IMR-90 (cell line): Measurements from ENCODE around the gene CLDN22. TPM values are rescaled to one million over a fixed set of nuclear protein-coding genes. Genes with fewer than 3 reads are reported as not detected.

Experiments used
- ATAC-seq: fragments of 200-7000 bp; cut with Tn5 transposase; 2 replicates; pipeline ENCODE4 v1.9.1; 2020; ENCODE audit warnings: low read depth, mild to moderate bottlenecking, moderate library complexity
- BruUV-seq: library from RNA; stranded (reverse); fragments of 400-500 nt; replicated peaks from 2 replicates; lab custom pipeline; 2021; lab: Mats Ljungman, UMichigan
- CTCF ChIA-PET: fragments of 300-600 bp; formaldehyde crosslinking; extraction: SDS; loops from one replicate; lab custom pipeline; 2021; ENCODE audit warnings: antibody characterized with exemption; lab: Yijun Ruan, JAX
- POLR2A ChIA-PET: fragments of 300-600 bp; sonication (Branson Sonifier 250); formaldehyde crosslinking; loops from one replicate; lab custom pipeline; 2022; ENCODE audit warnings: antibody characterized with exemption; ENCODE audit not compliant: unreplicated experiment; lab: Charles Lee
- DNase-seq: peaks from one replicate; pipeline ENCODE4 v3.0.0; 2013
- H2AFZ ChIP-seq: replicated peaks from 2 replicates; pipeline ENCODE3; 2013; ENCODE audit warnings: low read length, mild to moderate bottlenecking; ENCODE audit not compliant: poor library complexity
- H2AK5ac ChIP-seq: 2 replicates; pipeline ENCODE4 v1.6.1; 2013; ENCODE audit warnings: low read depth, low read length, inconsistent platforms
- H2AK9ac ChIP-seq: replicated peaks from 2 replicates; pipeline ENCODE3; 2013; ENCODE audit warnings: mild to moderate bottlenecking, low read depth, low read length, moderate library complexity; ENCODE audit not compliant: poor library complexity
- H2BK120ac ChIP-seq: 2 replicates; pipeline ENCODE4 v1.6.1; 2013; ENCODE audit warnings: low read depth, low read length, inconsistent platforms
- H2BK15ac ChIP-seq: 3 replicates; pipeline ENCODE4 v1.6.1; 2013; ENCODE audit warnings: low read depth, low read length, inconsistent platforms
- H2BK20ac ChIP-seq: 2 replicates; pipeline ENCODE4 v1.6.1; 2013; ENCODE audit warnings: low read depth, mild to moderate bottlenecking, inconsistent platforms, low read length, moderate library complexity
- H2BK5ac ChIP-seq: 2 replicates; pipeline ENCODE4 v1.6.1; 2013; ENCODE audit warnings: mild to moderate bottlenecking, low read depth, low read length, inconsistent platforms; ENCODE audit not compliant: poor library complexity, severe bottlenecking
- H3K14ac ChIP-seq: replicated peaks from 2 replicates; pipeline ENCODE4 v1.6.1; 2013; ENCODE audit warnings: low read depth, low read length, inconsistent platforms
- H3K18ac ChIP-seq: 2 replicates; pipeline ENCODE4 v1.6.1; 2013; ENCODE audit warnings: low read depth, low read length, control low read depth
- H3K23ac ChIP-seq: 2 replicates; pipeline ENCODE4 v1.6.1; 2013; ENCODE audit warnings: low read depth, low read length, inconsistent platforms
- H3K27ac ChIP-seq: 2 replicates; pipeline ENCODE4 v1.5.1; 2013; ENCODE audit warnings: mild to moderate bottlenecking, control low read depth, low read length; ENCODE audit not compliant: insufficient read depth
- H3K27me3 ChIP-seq: 2 replicates; pipeline ENCODE4 v1.6.1; 2013; ENCODE audit warnings: low read length; ENCODE audit not compliant: control insufficient read depth, insufficient read depth
- H3K36me3 ChIP-seq: 2 replicates; pipeline ENCODE4 v1.6.1; 2013; ENCODE audit warnings: low read length, mixed read lengths; ENCODE audit not compliant: control insufficient read depth, insufficient read depth
- H3K4ac ChIP-seq: 2 replicates; pipeline ENCODE4 v1.6.1; 2013; ENCODE audit warnings: low read depth, low read length, inconsistent platforms
- H3K4me1 ChIP-seq: 2 replicates; pipeline ENCODE4 v1.6.1; 2013; ENCODE audit warnings: low read length, mixed read lengths; ENCODE audit not compliant: control insufficient read depth, insufficient read depth
- H3K4me2 ChIP-seq: 2 replicates; pipeline ENCODE4 v1.6.1; 2013; ENCODE audit warnings: low read depth, mild to moderate bottlenecking, control low read depth, low read length, moderate library complexity
- H3K4me3 ChIP-seq: 2 replicates; pipeline ENCODE4 v1.5.1; 2013; ENCODE audit warnings: low read depth, mild to moderate bottlenecking, control low read depth, low read length, moderate library complexity; ENCODE audit not compliant: insufficient read depth
- H3K56ac ChIP-seq: 2 replicates; pipeline ENCODE4 v1.6.1; 2013; ENCODE audit warnings: low read length, inconsistent platforms; ENCODE audit not compliant: insufficient read depth; ENCODE audit errors: extremely low read depth
- H3K79me1 ChIP-seq, 2 experiments: 2 replicates each; pipeline ENCODE4 v1.6.1; 2013; ENCODE audit warnings: low read length in 2 of 2, inconsistent platforms in 1 of 2, low read depth in 1 of 2
- H3K9ac ChIP-seq: 2 replicates; pipeline ENCODE4 v1.6.1; 2013; ENCODE audit warnings: low read depth, low read length, control low read depth
- H3K9me1 ChIP-seq: 2 replicates; pipeline ENCODE4 v1.6.1; 2013; ENCODE audit warnings: low read length, inconsistent platforms; ENCODE audit not compliant: insufficient read depth
- H3K9me3 ChIP-seq: 2 replicates; pipeline ENCODE4 v1.6.1; 2013; ENCODE audit warnings: low read length; ENCODE audit not compliant: control insufficient read depth, insufficient read depth
- H4K20me1 ChIP-seq: 2 replicates; pipeline ENCODE4 v1.6.1; 2013; ENCODE audit warnings: low read length, inconsistent platforms; ENCODE audit not compliant: insufficient read depth
- H4K5ac ChIP-seq: 2 replicates; pipeline ENCODE4 v1.6.1; 2013; ENCODE audit warnings: mild to moderate bottlenecking, low read depth, low read length, control low read depth
- H4K8ac ChIP-seq, 2 experiments: 2 replicates each; pipeline ENCODE4 v1.6.1; 2013; ENCODE audit warnings: low read depth in 2 of 2, low read length in 2 of 2, control low read depth in 1 of 2, inconsistent platforms in 1 of 2
- H4K91ac ChIP-seq: 2 replicates; pipeline ENCODE4 v1.6.1; 2013; ENCODE audit warnings: low read depth, low read length, inconsistent platforms; ENCODE audit not compliant: insufficient read depth
- BHLHE40 ChIP-seq: fragments of 150-350 bp; IDR thresholded peaks from 2 replicates; pipeline ENCODE4 v1.6.1; 2016; ENCODE audit warnings: mild to moderate bottlenecking, low read depth, low read length
- CEBPB ChIP-seq: IDR thresholded peaks from 2 replicates; pipeline ENCODE4 v1.6.1; 2012; ENCODE audit warnings: low read depth, low read length, improper control_type of control experiment
- CTCF ChIP-seq: conservative IDR thresholded peaks from 2 replicates; pipeline ENCODE4 v1.5.1; 2012; ENCODE audit warnings: mild to moderate bottlenecking, low read depth, low read length, improper control_type of control experiment
- FOS ChIP-seq: fragments of 150-350 bp; IDR thresholded peaks from 2 replicates; pipeline ENCODE4 v1.6.1; 2016; ENCODE audit warnings: low read depth, low read length
- MAFK ChIP-seq: IDR thresholded peaks from 2 replicates; pipeline ENCODE4 v1.6.1; 2012; ENCODE audit warnings: low read depth, low read length, improper control_type of control experiment
- MAZ ChIP-seq: IDR thresholded peaks from 2 replicates; pipeline ENCODE4 v1.6.1; 2012; ENCODE audit warnings: low read depth, mild to moderate bottlenecking, low read length, improper control_type of control experiment, moderate library complexity, borderline replicate concordance
- MXI1 ChIP-seq: IDR thresholded peaks from 2 replicates; pipeline ENCODE4 v1.6.1; 2012; ENCODE audit warnings: low read depth, mild to moderate bottlenecking, low read length, moderate library complexity, borderline replicate concordance
- NFE2L2 ChIP-seq: fragments of 150-350 bp; IDR thresholded peaks from 2 replicates; pipeline ENCODE4 v1.6.1; 2016; ENCODE audit warnings: low read depth, mild to moderate bottlenecking, low read length
- POLR2A ChIP-seq: IDR thresholded peaks from 2 replicates; pipeline ENCODE4 v1.6.1; 2012; ENCODE audit warnings: mild to moderate bottlenecking, low read depth, low read length
- RAD21 ChIP-seq: IDR thresholded peaks from 2 replicates; pipeline ENCODE4 v1.6.1; 2012; ENCODE audit warnings: low read length, improper control_type of control experiment
- RCOR1 ChIP-seq: IDR thresholded peaks from 2 replicates; pipeline ENCODE4 v1.6.1; 2012; ENCODE audit warnings: mild to moderate bottlenecking, low read length, improper control_type of control experiment; ENCODE audit not compliant: insufficient replicate concordance
- RFX5 ChIP-seq: IDR thresholded peaks from 2 replicates; pipeline ENCODE4 v1.8.0; 2012; ENCODE audit warnings: low read depth, mild to moderate bottlenecking, low read length, moderate library complexity
- SMC3 ChIP-seq: fragments of 150-350 bp; IDR thresholded peaks from 2 replicates; pipeline ENCODE4 v1.6.1; 2016; ENCODE audit warnings: low read depth, mild to moderate bottlenecking, antibody characterized with exemption, low read length, moderate library complexity
- USF2 ChIP-seq: fragments of 150-350 bp; IDR thresholded peaks from 2 replicates; pipeline ENCODE4 v1.6.1; 2017; ENCODE audit warnings: mild to moderate bottlenecking, antibody characterized with exemption, low read length, low read depth
- WGBS, 2 experiments: methylation state at CpG; one replicate each; pipeline versions ENCODE4 v1.1.5 to v1.1.7; 2013; ENCODE audit warnings: missing lambda C conversion rate in 2 of 2; ENCODE audit not compliant: insufficient read length in 1 of 2; ENCODE audit errors: extremely low coverage in 2 of 2; 5-methylcytosine and 5-hydroxymethylcytosine counted together
- dilution Hi-C: fragments of 300-500 bp; cut with HindIII; formaldehyde crosslinking; loops from one replicate; pipeline ENCODE4 v1.14.3; 2018; ENCODE audit warnings: low sequenced_read_pairs; ENCODE audit not compliant: unreplicated experiment
- in situ Hi-C: fragments of 300-500 bp; cut with MboI; formaldehyde crosslinking; loops from 3 replicates; pipeline ENCODE4 v1.14.3; 2019; ENCODE audit warnings: low sequenced_read_pairs, inconsistent platforms, mixed read lengths
- intact Hi-C: fragments of 100-400 bp; cut with micrococcal nuclease; formaldehyde crosslinking; loops from 2 replicates; pipeline ENCODE4 v1.10.0; 2022
- polyA plus RNA-seq, 3 experiments: library from polyadenylated mRNA; depleted of rRNA; stranded (reverse); fragments of >200 nt; gene quantifications; 2 replicates each; pipeline ENCODE4 v1.2.3, GENCODE V29; 2012; ENCODE audit warnings: low replicate concordance in 1 of 3
- total RNA-seq: library from RNA; depleted of rRNA; stranded (reverse); fragments of >200 nt; gene quantifications from 2 replicates; pipeline ENCODE4 v1.2.3, GENCODE V29; 2012

CLDN22 gene
- total and polyA plus RNA-seq, 2 of the 4 experiments (the other 2 are of a cell fraction): not detected

- dilution Hi-C loops (no loop called here), intact Hi-C loops (no loop called here), in situ Hi-C loops (no loop called here)
- no peak overlapping the region for H2BK15ac ChIP-seq
- H4K20me1 ChIP-seq: no peaks in the 10 kb centered on the region
- H3K79me1 ChIP-seq: no peaks in the 10 kb centered on the region
- TF ChIP-seq RCOR1: no peak
- no peak for TF ChIP-seq CTCF
- TF ChIP-seq USF2: no peak
- TF ChIP-seq RAD21: no peak
- no peak for TF ChIP-seq MXI1
- no peak for TF ChIP-seq RFX5
- TF ChIP-seq NFE2L2: no peak
- no peak for TF ChIP-seq SMC3
- no peak for TF ChIP-seq BHLHE40
- TF ChIP-seq MAZ: no peak
- no peak for TF ChIP-seq POLR2A
- TF ChIP-seq MAFK: no peak
- no peak for TF ChIP-seq FOS
- TF ChIP-seq CEBPB: no peak
- H3K9me1 ChIP-seq: no peaks in the 10 kb centered on the region
- no peak overlapping the region for H3K23ac ChIP-seq
- ChIA-PET POLR2A (no interaction called here), CTCF (no interaction called here)
- DNase-seq: no peak
- no peak overlapping the region for H3K4me3 ChIP-seq
- no peak overlapping the region for H2BK5ac ChIP-seq
- BruUV-seq: no TSS peak
- no peaks in the 10 kb centered on the region for H3K9me3 ChIP-seq
- H2BK20ac ChIP-seq: no peak overlapping the region
- no peak overlapping the region for H3K9ac ChIP-seq
- H3K14ac ChIP-seq: no peak overlapping the region
- H3K27ac ChIP-seq: no peak overlapping the region
- no peak overlapping the region for H3K56ac ChIP-seq
- H2AK5ac ChIP-seq: no peak overlapping the region
- H4K91ac ChIP-seq: no peak overlapping the region
- H2AK9ac ChIP-seq: no peak overlapping the region
- ATAC-seq: no peak
- no peak overlapping the region for H3K18ac ChIP-seq
- H3K36me3 ChIP-seq: no peaks in the 10 kb centered on the region
- H3K27me3 ChIP-seq: no peaks in the 10 kb centered on the region
- H3K4me1 ChIP-seq: peaks cover 6% of the 10 kb centered on the region
- H2AFZ ChIP-seq: no peak overlapping the region
- H4K5ac ChIP-seq: no peak overlapping the region
- 94% methylated on average over 3 of the region's 4 CpGs; no CpG with 5 or more reads in 1 of the 2 experiments for WGBS, 2 experiments
- H2BK120ac ChIP-seq: no peak overlapping the region
- no peak overlapping the region for H3K4ac ChIP-seq
- H4K8ac ChIP-seq: no peak overlapping the region
- H3K4me2 ChIP-seq: no peak overlapping the region
Observed at GRCh38 chr4:183362036-183362435, 42.0 kb upstream of the CLDN22 start.
